NCI-H2196 (cell line): ENCODE measurements around the gene ENTPD3.
"Not testable (repeated sequence)": the region's sequence is repeated elsewhere in the genome, so short reads cannot be mapped to it uniquely, and the experiment has no call there.

Source experiments
- DNase-seq: peaks from one replicate; lab custom pipeline; 2025; ENCODE audit not compliant: unreplicated experiment; lab: John Stamatoyannopoulos, UW

The ENTPD3 gene

GRCh38 chr3:40456940-40457823 lies 70.2 kb downstream of the ENTPD3 start, which contains the start of gene RPL14:
Gene RPL14 (plus strand): TSS chr3:40457339. CDS start chr3:40457472, 133 bp downstream.
- peak; percentile 79 for DNase-seq

- DNase-seq: no peak
Observed at GRCh38 chr3:40458473-40458872, 71.5 kb downstream of the ENTPD3 start.

GRCh38 chr3:40460481-40460880 lies 73.5 kb downstream of the ENTPD3 start:
- DNase-seq: not testable (repeated sequence)

- no peak for DNase-seq
Observed at GRCh38 chr3:40461161-40461560, 74.2 kb downstream of the ENTPD3 start.

GRCh38 chr3:40462838-40463237 lies 75.9 kb downstream of the ENTPD3 start:
- not testable (repeated sequence) for DNase-seq

- DNase-seq: no peak
Observed at GRCh38 chr3:40463579-40463978, 76.6 kb downstream of the ENTPD3 start.

GRCh38 chr3:40464339-40465110 lies 77.5 kb downstream of the ENTPD3 start:
- no peak for DNase-seq

DNA sequence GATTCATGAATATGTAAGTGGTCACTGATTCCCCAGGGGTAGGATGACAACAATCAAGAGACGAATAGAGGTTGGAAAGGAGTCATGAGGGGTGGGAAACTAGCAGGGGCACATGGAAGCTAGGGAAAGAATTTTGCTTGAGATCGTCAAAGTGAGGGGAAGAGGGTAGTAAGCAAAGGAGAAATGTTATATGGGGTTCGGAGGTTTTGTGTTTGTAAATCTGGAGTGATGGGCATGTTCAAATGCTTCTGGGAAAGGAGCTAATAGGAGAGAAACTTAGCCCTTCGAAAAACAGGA lies 78.1 kb downstream of the ENTPD3 start:
- DNase-seq: no peak

DNA sequence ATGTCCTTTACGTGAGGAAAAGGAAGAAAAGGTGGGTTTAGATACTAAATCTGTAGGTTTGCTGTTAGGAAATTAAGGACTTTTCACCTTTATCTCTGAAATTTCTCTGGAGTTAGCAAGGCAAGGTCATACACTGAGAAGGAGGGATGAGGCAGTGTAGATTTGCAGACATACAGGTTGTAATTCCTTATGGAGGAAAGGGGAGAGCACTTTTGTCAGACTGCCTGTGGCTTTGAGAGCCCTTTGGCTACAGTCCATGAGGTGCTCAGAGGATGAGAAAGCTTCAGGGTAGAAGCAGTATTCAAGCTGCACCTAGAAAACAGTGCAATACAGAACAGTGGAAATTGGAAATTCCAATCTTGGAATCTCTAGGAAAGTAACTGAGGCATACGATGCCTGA lies 78.5 kb downstream of the ENTPD3 start:
- no peak for DNase-seq

DNA sequence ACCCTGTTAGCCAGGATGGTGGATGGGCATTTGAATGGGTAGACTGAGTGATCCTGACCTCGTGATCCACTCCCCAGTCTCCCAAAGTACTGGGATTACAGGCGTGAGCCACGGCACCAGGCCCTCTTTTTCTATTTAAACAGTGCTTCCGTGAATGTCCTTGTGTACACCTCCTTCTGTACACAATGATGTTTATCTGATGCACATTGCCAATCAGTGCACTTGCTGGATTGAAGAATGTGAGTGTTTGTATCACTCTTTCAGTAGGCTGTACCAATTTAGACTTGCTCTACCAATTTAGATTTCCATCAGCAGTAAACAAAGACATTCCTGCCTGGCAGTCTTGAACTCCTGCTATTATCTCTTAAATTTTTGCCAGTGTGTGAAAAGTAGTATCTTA lies 81.0 kb downstream of the ENTPD3 start:
- DNase-seq: no peak

GRCh38 chr3:40470701-40471100 lies 83.7 kb downstream of the ENTPD3 start:
- DNase-seq: no peak

DNA sequence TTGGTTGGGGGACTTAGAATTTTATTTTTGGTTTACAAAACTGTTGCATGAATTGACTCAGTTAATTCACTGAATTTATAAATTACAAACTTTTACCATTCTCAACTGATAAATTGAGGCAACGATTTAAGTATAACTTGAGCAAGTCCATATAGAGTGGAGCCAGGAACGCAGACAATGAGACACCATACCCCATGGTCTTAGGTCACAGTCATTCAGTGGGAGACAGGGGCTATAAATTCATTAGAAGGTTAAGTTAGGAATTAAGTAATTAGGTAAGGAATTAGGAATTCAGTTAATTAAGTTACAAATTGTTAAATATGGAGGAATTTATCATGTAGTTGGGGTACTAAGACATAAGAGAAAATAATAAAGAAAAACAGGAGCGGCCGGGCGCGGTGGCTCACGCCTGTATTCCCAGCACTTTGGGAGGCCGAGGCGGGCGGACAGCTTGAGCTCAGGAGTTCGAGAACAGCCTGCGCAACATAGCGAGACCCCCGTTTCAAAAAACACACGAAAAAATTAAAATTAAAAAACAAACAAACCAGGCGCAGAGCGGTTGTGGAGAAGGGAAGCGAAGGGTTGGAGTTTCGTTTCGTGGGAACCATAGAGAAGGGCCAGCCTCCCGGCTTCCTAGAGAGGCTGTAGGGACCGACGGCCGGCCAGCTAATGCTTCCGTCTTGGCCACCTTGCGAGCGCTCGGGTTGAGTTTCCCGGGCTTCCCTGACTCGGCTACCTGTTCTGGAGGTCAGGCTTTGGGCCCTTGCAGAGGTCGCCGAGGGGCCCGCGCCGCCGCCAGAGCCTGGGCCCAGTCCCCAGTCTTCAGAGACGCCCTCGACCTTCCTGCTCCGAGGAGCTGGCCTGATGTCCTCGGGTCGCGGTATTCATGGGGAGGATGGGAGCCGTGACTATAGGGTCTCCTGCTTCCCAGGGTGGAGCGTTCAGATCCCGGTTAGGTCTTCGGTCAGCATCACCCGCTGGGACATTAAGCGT lies 89.8 kb downstream of the ENTPD3 start, which contains the start of gene ZNF619:
ZNF619 (plus strand) TSS at position 645 of the 993 bp plus-strand sequence. CDS start 858 bp downstream, outside the sequence.
- DNase-seq: peak; percentile 42

- no peak for DNase-seq
Observed at GRCh38 chr3:40477666-40478065, 90.7 kb downstream of the ENTPD3 start.
